Measurements from ENCODE around the gene PEPD.

The PEPD gene

GRCh38 chr19:33416307-33417215 is 105.0 kb downstream of the PEPD start:
- DNase-seq: peak; percentile 60

- DNase-seq: no peak
These were observed 106.7 kb downstream of the PEPD start for GRCh38 chr19:33414667-33415605.

- DNase-seq: no peak
These were observed 107.5 kb downstream of the PEPD start for GRCh38 chr19:33413868-33414666.

- DNase-seq: no peak
These were observed 108.2 kb downstream of the PEPD start for GRCh38 chr19:33413426-33413725.

- no peak for DNase-seq
These were observed 108.8 kb downstream of the PEPD start for GRCh38 chr19:33412601-33413425.

- no peak for DNase-seq
These were observed 109.9 kb downstream of the PEPD start for GRCh38 chr19:33411621-33412180.

- no peak for DNase-seq
These were observed 110.6 kb downstream of the PEPD start for GRCh38 chr19:33410915-33411401.

GRCh38 chr19:33409906-33410685 is 111.5 kb downstream of the PEPD start:
- DNase-seq: no peak

- DNase-seq: no peak
These were observed 112.8 kb downstream of the PEPD start for GRCh38 chr19:33408538-33409434.

GRCh38 chr19:33408116-33408515 is 113.5 kb downstream of the PEPD start:
- DNase-seq: no peak

- no peak for DNase-seq
These were observed 113.9 kb downstream of the PEPD start for GRCh38 chr19:33407716-33408115.

- no peak for DNase-seq
These were observed 114.4 kb downstream of the PEPD start for GRCh38 chr19:33407140-33407551.

- DNase-seq: peak; percentile 74
These were observed 115.0 kb downstream of the PEPD start for GRCh38 chr19:33406521-33407139.

GRCh38 chr19:33405553-33406461 is 115.8 kb downstream of the PEPD start:
- no peak for DNase-seq

- no peak for DNase-seq
These were observed 116.4 kb downstream of the PEPD start for GRCh38 chr19:33405254-33405552.

GRCh38 chr19:33404506-33405253 is 116.9 kb downstream of the PEPD start:
- no peak for DNase-seq

GRCh38 chr19:33403973-33404304 is 117.7 kb downstream of the PEPD start:
- no peak for DNase-seq

Data from CD4-positive, alpha-beta T cell treated with Interleukin-12 subunit alpha and Interleukin-12 subunit beta, for 1 hour (primary cell).